HCT116 (cell line): ENCODE results near the gene NFKB1. TPM values are rescaled to one million over a fixed set of nuclear protein-coding genes. Genes with fewer than 3 reads are reported as not detected.

Experiments
- ATAC-seq: fragments of 200-7000 bp; cut with Tn5 transposase; 2 replicates; pipeline ENCODE4 v1.9.1; 2020; ENCODE audit warnings: mild to moderate bottlenecking, moderate library complexity
- BruUV-seq: library from RNA; stranded (reverse); fragments of 400-500 nt; replicated peaks from 2 replicates; lab custom pipeline; 2021; lab: Mats Ljungman, UMichigan
- CTCF ChIA-PET: fragments of 300-600 bp; sonication (Branson Sonifier 250); formaldehyde crosslinking; loops from one replicate; lab custom pipeline; 2021; ENCODE audit warnings: antibody characterized with exemption; lab: Charles Lee
- POLR2A ChIA-PET: fragments of 300-600, 350-600 bp; sonication (Branson Sonifier 250); formaldehyde crosslinking; loops from one replicate; lab custom pipeline; 2021; ENCODE audit warnings: antibody characterized with exemption; lab: Charles Lee
- RAD21 ChIA-PET, 2 experiments: fragments of 300-600 bp; sonication (Branson Sonifier 250); formaldehyde crosslinking; loops; one replicate each; lab custom pipeline; 2023; ENCODE audit warnings: low total read pairs in 2 of 2; ENCODE audit not compliant: uncharacterized antibody in 2 of 2, unreplicated experiment in 2 of 2, low non-redundant PET in 1 of 2; lab: Charles Lee
- DNase-seq: peaks from one replicate; pipeline ENCODE4 v3.0.0-alpha.2; 2010; ENCODE audit warnings: low read depth, low spot score
- H2AFZ ChIP-seq: fragments of 200-600 bp; shearing (Covaris generic), sonication (generic); 2 replicates; pipeline ENCODE4 v1.6.1; 2017; ENCODE audit warnings: low read depth, mixed run types, mixed read lengths, antibody characterized with exemption, low read length; ENCODE audit not compliant: poor library complexity, severe bottlenecking
- H3K27ac ChIP-seq: 2 replicates; pipeline ENCODE4 v1.5.1; 2012; ENCODE audit warnings: low read depth, low read length
- H3K27me3 ChIP-seq: fragments of 200-600 bp; sonication (generic); 2 replicates; pipeline ENCODE4 v1.6.1; 2016; ENCODE audit warnings: mixed run types, low read length, mixed read lengths; ENCODE audit not compliant: insufficient read depth
- H3K36me3 ChIP-seq, 2 experiments: fragments of 200-500 bp in 1 of 2; fragments of 200-600 bp in 1 of 2; sonication (Bioruptor generic) in 1 of 2; sonication (generic) in 1 of 2; 2 replicates each; pipeline versions ENCODE4 v1.5.1 to v1.6.1; 2014 to 2016; ENCODE audit warnings: low read length in 2 of 2, inconsistent platforms in 1 of 2, mixed read lengths in 1 of 2, mixed run types in 1 of 2; ENCODE audit not compliant: insufficient read depth in 2 of 2, control insufficient read depth in 1 of 2
- H3K4me1 ChIP-seq, 2 experiments: fragments of 200-600 bp in 1 of 2; sonication (generic) in 1 of 2; 2 replicates each; pipeline versions ENCODE4 v1.5.1 to v1.6.1; 2012 to 2017; ENCODE audit warnings: low read length in 2 of 2, inconsistent platforms in 1 of 2, mild to moderate bottlenecking in 1 of 2, mixed read lengths in 1 of 2, mixed run types in 1 of 2, moderate library complexity in 1 of 2; ENCODE audit not compliant: insufficient read depth in 2 of 2, control insufficient read depth in 1 of 2
- H3K4me2 ChIP-seq: fragments of 200-600 bp; sonication (generic); 2 replicates; pipeline ENCODE4 v1.6.1; 2017; ENCODE audit warnings: mixed run types, low read length, mixed read lengths
- H3K4me3 ChIP-seq, 2 experiments: fragments of 200-600 bp in 1 of 2; sonication (generic) in 1 of 2; replicated peaks in 1 of 2; 2 replicates each; pipeline ENCODE4 v1.5.1; 2011 to 2016; ENCODE audit warnings: low read length in 2 of 2, control low read depth in 1 of 2, low read depth in 1 of 2, mild to moderate bottlenecking in 1 of 2, mixed read lengths in 1 of 2, mixed run types in 1 of 2
- H3K79me2 ChIP-seq: fragments of 200-600 bp; sonication (generic); 2 replicates; pipeline ENCODE4 v1.6.1; 2017; ENCODE audit warnings: mild to moderate bottlenecking, mixed run types, low read length, moderate library complexity, mixed read lengths; ENCODE audit not compliant: insufficient read depth
- H3K9ac ChIP-seq: fragments of 200-600 bp; sonication (generic); 2 replicates; pipeline ENCODE4 v1.6.1; 2016; ENCODE audit warnings: low read length, mixed read lengths
- H3K9me2 ChIP-seq: fragments of 200-600 bp; sonication (generic), shearing (Covaris generic); 2 replicates; pipeline ENCODE4 v1.6.1; 2017; ENCODE audit warnings: mixed run types, mild to moderate bottlenecking, moderate library complexity; ENCODE audit not compliant: insufficient read depth
- H3K9me3 ChIP-seq, 2 experiments: fragments of 200-500 bp in 1 of 2; fragments of 200-600 bp in 1 of 2; sonication (Bioruptor generic) in 1 of 2; sonication (generic) in 1 of 2; 2 replicates each; pipeline ENCODE4 v1.6.1; 2014 to 2017; ENCODE audit warnings: low read length in 2 of 2, mixed read lengths in 2 of 2, inconsistent platforms in 1 of 2, low read depth in 1 of 2, mild to moderate bottlenecking in 1 of 2, mixed run types in 1 of 2, moderate library complexity in 1 of 2; ENCODE audit not compliant: control insufficient read depth in 1 of 2, insufficient read depth in 1 of 2
- H4K20me1 ChIP-seq: fragments of 200-600 bp; sonication (generic), shearing (Covaris generic); 2 replicates; pipeline ENCODE4 v1.6.1; 2017; ENCODE audit warnings: mixed run types, mild to moderate bottlenecking, moderate library complexity; ENCODE audit not compliant: insufficient read depth
- ATF3 ChIP-seq: IDR thresholded peaks from 2 replicates; pipeline ENCODE4 v1.6.1; 2012
- CBX3 ChIP-seq: IDR thresholded peaks from 2 replicates; pipeline ENCODE4 v1.6.1; 2012; ENCODE audit warnings: low read depth
- CTCF ChIP-seq, 3 experiments: fragments of 200-600 bp in 1 of 3; sonication (generic) in 1 of 3; IDR thresholded peaks in 2 of 3; conservative IDR thresholded peaks in 1 of 3; 2 replicates each; pipeline ENCODE4 v1.5.1; 2012 to 2017; ENCODE audit warnings: low read depth in 2 of 3, low read length in 2 of 3, antibody characterized with exemption in 1 of 3, borderline replicate concordance in 1 of 3, control low read depth in 1 of 3, mild to moderate bottlenecking in 1 of 3, mixed read lengths in 1 of 3, mixed run types in 1 of 3, moderate library complexity in 1 of 3; ENCODE audit not compliant: insufficient read depth in 1 of 3
- EGR1 ChIP-seq: IDR thresholded peaks from 2 replicates; pipeline ENCODE4 v1.6.1; 2012; ENCODE audit warnings: low read depth
- ELF1 ChIP-seq: IDR thresholded peaks from 2 replicates; pipeline ENCODE4 v1.6.1; 2012; ENCODE audit warnings: low read depth, borderline replicate concordance
- FOSL1 ChIP-seq: IDR thresholded peaks from 2 replicates; pipeline ENCODE4 v1.6.1; 2012; ENCODE audit warnings: low read depth
- MAX ChIP-seq: IDR thresholded peaks from 2 replicates; pipeline ENCODE4 v1.6.1; 2012
- REST ChIP-seq: IDR thresholded peaks from 2 replicates; pipeline ENCODE4 v1.6.1; 2012; ENCODE audit warnings: low read depth
- ZNF274 ChIP-seq: fragments of 200-500 bp; sonication (Bioruptor generic); IDR thresholded peaks from 2 replicates; pipeline ENCODE4 v1.6.1; 2014; ENCODE audit warnings: mild to moderate bottlenecking, low read depth, low read length, inconsistent platforms
- intact Hi-C: fragments of 100-400 bp; cut with micrococcal nuclease; formaldehyde crosslinking; loops from 2 replicates; pipeline ENCODE4 v1.10.0; 2022
- total RNA-seq: library from RNA; stranded (reverse); gene quantifications from one replicate; pipeline ENCODE4 v1.2.1, GENCODE V29; 2021; ENCODE audit not compliant: unreplicated experiment

NFKB1 gene
- total RNA-seq, 1 experiment from 2014 or later = 29.4 TPM

- no peaks in the 10 kb centered on the region for H3K36me3 ChIP-seq
- CTCF ChIA-PET = no interaction called here
Measured at GRCh38 chr4:102527695-102528283, 26.6 kb downstream of the NFKB1 start.

More at GRCh38 chr4:102527695-102528283, 26.6 kb downstream of the NFKB1 start:
- H3K9me2 ChIP-seq = no peaks in the 10 kb centered on the region
- H3K4me2 ChIP-seq = no peak overlapping the region
- ATAC-seq (no peak), DNase-seq (no peak)
- H4K20me1 ChIP-seq = no peaks in the 10 kb centered on the region
- no peak for TF ChIP-seq EGR1
- no peak for TF ChIP-seq CBX3
- no peak for TF ChIP-seq FOSL1
- no peak for TF ChIP-seq ELF1
- TF ChIP-seq CTCF (IDR thresholded peaks at IDR 0.05 in 2 of 3, conservative IDR thresholded peaks at IDR 0.05 in 1 of 3; ENCODE audit: borderline replicate concordance in 1 of 3, insufficient read depth in 1 of 3, low read depth in 2 of 3, low read length in 2 of 3) = no peak
- TF ChIP-seq REST = no peak
- TF ChIP-seq ATF3 = no peak
- no peak for TF ChIP-seq MAX
- TF ChIP-seq ZNF274 = no peak
- BruUV-seq = no TSS peak
- H3K27ac ChIP-seq = no peak overlapping the region
- no peaks in the 10 kb centered on the region for H3K27me3 ChIP-seq
- POLR2A ChIA-PET = no interaction called here
- H2AFZ ChIP-seq = no peak overlapping the region
- RAD21 ChIA-PET = no interaction called here
- H3K4me1 ChIP-seq = no peaks in the 10 kb centered on the region
- peaks cover 12% of the 10 kb centered on the region; the same call in 1 of the 2 replicates for H3K79me2 ChIP-seq
- no peaks in the 10 kb centered on the region for H3K9me3 ChIP-seq
- intact Hi-C loops = no loop called here
- H3K4me3 ChIP-seq = no peak overlapping the region
- no peak overlapping the region for H3K9ac ChIP-seq
